Stimulated activated CD8-positive, alpha-beta memory T cell treated with anti-CD3 and anti-CD28 coated beads, Interleukin-15, amount 100 ng/mL, for 1 hour (primary cell): ENCODE data around the gene PABPN1L.

ENCODE experiments used
- DNase-seq: peaks from one replicate; pipeline ENCODE4 v3.0.0-alpha.2; 2020; ENCODE audit warnings: low read depth

The PABPN1L gene

GRCh38 chr16:88848557-88848956 lies 17.9 kb downstream of the PABPN1L start:
- DNase-seq: no peak

DNA sequence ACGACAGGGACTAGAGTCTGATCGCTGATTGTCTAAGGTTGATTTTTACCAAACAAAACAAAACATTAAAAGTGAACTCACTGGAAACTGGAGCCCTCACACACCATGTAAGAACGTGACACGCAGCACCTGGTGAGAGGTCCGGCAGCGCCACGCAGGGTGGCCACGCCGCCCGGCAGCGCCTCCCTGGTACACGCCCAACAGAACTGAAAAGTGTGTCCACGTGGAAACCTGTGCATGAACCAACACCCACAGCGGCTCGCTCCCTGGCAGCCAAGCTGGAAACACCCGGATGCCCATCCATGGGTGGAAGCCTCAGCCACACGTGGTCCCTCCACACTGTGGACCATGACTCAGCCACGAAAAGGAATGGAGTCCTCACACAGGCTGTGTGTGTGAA lies 18.8 kb downstream of the PABPN1L start:
- no peak for DNase-seq

- no peak for DNase-seq
Measured at GRCh38 chr16:88846088-88846487, 20.4 kb downstream of the PABPN1L start.

DNA sequence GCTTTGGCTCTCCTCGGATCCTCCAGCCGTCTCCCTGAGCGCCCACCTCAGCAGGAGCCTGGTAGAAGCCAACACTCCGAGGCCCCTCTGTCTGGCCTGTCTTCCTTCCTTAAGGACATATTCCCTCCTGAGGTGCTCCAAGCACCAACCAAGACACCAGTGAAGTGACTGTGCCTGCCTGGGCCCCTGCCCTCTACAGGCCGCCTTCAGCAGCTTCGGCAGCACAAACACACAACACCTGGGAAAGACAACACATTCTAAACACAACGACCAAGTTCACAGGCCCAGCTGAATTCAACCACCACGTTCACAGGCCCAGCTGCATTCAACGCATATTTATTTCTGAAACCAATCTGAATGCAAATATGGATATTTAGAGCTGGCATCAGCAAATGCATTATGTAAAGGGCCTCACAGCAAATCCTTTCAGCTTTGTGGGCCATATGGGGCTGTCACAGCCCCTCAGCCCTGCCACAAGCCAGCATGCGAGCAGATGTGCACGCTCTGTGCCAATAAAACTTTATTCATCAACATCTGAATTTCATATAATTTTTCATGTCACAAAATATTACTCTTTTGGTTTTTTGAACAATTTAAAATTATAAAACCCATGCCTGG lies 21.9 kb downstream of the PABPN1L start:
- DNase-seq: no peak

GRCh38 chr16:88843256-88843655 lies 23.2 kb downstream of the PABPN1L start:
- DNase-seq: no peak

DNA sequence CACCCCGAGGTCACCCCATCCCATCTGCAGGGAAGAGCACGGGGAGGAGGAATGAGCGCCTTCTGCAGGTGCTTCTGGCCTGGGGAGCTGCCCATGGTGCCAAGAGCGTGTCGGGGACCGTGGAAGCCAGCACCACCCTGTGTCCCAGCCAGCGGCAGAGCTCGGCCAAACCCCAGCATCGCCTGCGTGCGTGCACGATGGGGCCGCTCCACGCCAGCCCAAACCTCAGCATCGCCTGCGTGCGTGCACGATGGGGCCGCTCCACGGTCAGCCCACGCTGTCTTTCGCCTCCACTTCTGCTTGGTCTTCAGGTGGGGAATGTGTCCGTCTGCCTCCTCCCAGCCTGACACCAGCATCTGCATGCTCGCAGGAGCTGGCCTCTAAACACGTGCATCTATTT lies 23.7 kb downstream of the PABPN1L start:
- DNase-seq: no peak

DNA sequence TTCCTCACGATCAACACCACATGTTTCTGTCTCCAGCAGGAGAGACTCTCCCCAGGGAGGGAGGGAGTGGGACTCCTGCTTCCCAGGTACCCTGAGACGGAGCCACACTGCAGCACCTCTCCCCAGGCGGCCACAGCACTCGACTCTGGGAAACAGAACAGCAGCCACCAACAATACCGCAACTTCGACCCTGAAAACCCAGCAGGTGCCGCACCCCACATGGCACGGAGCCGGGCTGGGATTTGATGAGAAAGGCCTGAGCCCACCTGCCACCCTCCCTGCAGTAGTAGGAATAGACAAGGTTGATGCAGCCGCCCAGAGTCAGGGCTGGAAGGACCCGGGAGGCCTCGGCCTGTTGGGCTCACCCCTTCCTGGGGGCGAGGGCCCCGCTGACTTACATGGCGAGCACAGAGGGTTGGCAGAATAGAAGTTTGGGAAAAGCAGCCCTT lies 24.1 kb downstream of the PABPN1L start:
- DNase-seq: no peak

- DNase-seq: no peak
Measured at GRCh38 chr16:88841521-88842307, 24.7 kb downstream of the PABPN1L start.

DNA sequence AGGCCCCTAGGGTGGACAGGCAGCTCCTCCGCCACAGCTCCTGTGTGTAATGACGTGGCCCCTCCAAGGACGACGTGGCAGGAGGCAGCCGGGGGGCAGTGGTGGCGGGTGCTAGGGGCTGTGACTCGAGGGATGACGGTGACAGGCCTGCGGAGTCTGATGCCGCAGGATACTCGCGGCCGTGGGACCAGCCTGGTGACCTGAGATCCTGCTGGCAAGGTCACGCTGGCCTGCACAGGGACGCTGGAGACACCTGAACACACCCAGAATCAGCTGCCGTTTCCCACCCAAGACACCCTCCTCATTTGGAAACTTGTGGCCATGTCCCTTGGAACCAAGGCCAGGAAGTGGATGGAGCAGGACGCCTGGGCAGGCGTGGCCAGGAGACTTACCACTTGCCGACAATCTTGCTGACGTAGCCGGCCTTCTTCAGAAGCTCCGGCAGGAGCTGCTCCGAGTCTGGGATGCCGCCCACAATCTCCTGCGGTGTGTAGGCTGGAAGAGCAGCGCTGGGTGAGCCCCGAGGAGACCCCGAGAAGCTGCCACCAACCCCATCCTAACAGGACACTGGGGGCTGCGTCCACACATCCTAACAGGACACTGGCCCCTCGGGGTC lies 25.8 kb downstream of the PABPN1L start:
- DNase-seq: no peak

DNA sequence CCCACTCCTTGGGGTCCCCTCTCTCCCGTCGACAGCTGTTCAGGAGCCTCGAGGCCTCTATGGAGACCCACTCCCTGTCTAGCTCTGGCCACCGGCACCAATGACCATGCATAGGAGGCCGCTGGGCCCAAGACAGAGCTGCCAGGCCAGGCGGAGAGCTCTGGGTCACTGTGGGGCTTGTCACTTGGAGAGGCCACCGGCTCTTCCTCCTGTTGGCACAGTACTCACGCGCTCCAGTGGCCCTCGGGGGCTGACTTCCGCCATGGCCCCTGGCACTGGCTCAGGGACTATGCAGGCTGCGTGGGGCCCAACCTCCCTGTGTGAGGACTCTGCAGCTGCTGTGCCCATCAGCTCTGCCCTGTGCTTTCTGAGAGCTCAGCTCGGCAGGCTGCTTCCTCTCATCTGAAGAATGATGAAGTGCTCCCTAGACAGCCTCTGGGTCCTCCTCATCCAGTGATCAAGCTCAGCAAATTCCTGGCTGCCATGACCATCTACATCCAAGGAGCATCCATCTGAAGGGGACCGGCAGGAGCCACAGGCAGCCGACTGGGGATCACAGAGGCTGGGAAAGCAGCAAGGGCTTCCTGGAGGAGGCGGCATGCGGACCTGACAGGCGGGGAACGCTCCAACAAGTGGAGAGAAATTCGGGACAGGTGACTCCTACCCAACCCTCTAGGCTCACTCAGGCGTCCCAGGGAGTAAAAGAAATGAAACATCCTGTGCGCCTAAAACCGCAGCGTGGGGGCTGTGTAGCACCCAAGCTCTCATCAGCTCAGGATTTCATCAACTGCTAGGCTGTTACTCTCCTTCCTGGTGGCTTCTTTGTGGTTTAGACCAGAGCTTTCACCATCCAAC lies 26.5 kb downstream of the PABPN1L start:
- DNase-seq: no peak

GRCh38 chr16:88839026-88839529 lies 27.4 kb downstream of the PABPN1L start:
- DNase-seq: no peak

DNA sequence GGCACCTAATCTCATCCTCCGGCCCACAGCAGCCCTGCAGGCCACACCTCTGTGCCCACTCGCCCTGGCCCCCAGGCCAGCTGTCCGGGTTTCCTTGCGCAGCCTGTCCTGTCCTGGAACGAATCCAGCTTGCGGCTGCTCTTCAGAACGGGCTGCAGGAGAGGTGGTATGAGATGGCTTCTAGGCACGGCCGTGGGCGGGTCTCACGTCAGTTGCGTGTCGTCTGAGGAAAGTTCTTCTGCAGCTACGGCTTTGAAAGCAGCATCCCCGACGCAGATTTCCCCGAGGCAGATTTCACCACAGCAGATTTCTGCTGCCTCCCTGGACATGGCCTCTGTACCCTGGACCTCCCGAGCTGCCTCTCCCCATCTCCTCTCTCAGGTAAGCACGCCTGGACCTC lies 27.9 kb downstream of the PABPN1L start:
- DNase-seq: no peak

GRCh38 chr16:88837806-88838205 lies 28.7 kb downstream of the PABPN1L start:
- no peak for DNase-seq

DNA sequence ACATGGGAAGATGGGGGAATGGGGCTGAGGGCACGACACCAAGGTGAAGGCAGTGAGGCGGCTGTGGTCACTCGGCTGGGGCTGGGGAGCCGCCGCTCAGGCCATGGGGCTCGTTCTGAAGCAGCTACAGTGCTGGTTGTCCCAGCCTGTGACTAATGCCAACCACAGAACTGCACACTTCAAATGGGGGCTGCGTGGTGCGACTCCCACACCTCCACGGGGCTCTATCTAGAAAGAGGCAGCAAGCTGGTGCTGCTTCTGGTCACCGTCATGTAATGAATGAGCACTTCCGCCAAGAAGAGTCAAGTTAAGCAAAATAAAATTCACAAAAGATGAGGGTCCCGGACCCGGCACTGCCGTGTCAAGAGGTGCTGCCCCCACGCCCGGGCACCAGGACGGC lies 29.7 kb downstream of the PABPN1L start:
- DNase-seq: no peak

GRCh38 chr16:88835818-88836217 lies 30.6 kb downstream of the PABPN1L start:
- no peak for DNase-seq

- DNase-seq: no peak
Measured at GRCh38 chr16:88835383-88835782, 31.1 kb downstream of the PABPN1L start.

GRCh38 chr16:88834670-88835069 lies 31.8 kb downstream of the PABPN1L start:
- DNase-seq: no peak

DNA sequence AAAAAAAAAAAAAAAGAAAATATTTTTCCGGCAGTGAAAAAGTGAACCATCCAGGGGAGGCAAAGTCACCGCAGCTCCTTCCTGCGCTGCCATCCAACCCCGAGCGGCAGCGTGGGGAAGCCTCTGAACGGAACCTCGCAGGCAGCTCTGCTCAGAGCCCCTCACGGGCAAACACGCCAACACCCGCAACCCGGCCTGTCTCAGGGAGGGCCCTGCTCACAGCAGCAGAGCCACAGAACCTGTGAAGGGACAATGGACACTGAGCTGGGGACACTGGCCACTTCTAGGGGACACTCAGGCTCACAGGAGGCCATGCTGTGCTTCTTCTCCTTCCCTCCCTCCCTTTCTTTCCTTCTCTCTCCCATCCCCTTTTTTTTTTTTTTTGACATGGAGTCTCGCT lies 33.4 kb downstream of the PABPN1L start:
- DNase-seq: no peak

GRCh38 chr16:88831838-88832237 lies 34.6 kb downstream of the PABPN1L start:
- no peak for DNase-seq

DNA sequence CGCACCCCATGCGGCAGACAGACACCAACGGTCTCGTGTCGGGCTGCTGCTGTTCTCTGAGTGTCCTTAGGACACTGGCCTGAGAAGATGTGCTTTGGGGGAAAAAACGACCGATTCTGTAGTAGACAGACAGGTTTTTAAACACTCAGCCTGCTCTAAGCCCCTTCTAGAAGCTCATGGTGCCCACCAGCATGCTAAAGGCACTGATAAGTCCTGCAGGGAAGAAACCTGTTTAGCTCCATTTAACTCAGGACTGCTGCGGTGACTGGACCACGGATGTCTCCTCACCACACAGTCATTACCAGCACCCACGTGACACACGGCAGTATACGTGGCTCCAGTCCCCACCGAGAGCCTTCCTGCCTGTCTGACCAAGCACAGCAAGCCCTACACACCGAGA lies 35.7 kb downstream of the PABPN1L start:
- DNase-seq: no peak

- DNase-seq: no peak
Measured at GRCh38 chr16:88830258-88830657, 36.2 kb downstream of the PABPN1L start.

DNA sequence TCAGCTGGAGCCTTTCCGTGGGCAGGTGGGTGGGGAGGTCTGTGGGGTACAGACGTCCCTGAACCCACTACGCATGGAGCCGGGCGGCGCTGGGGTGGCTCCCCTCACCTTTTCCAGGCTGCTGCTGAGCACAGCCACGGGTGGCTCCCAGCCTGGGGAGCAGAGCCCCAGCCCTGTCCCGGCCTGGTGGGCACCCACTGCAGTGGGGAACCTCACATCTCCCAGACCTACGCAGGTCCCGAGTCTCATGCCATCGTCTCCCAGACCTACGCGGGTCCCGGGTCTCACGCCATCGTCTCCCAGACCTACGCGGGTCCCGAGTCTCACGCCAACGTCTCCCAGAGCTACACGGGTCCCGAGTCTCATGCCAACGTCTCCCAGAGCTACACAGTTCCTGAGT lies 37.7 kb downstream of the PABPN1L start:
- no peak for DNase-seq
